Kidney (tissue), 14 donors: ENCODE measurements around the gene TMEM154. TPM values are rescaled to one million over a fixed set of nuclear protein-coding genes. Genes with fewer than 3 reads are reported as not detected.

Experiments
- DNase-seq, 5 donors: peaks; one replicate each; pipeline ENCODE4 v3.0.0-alpha.2; 2013 to 2020
- FAIRE-seq: peaks from 2 replicates; lab custom pipeline; 2012; peaks lifted over from hg19 to GRCh38; lab: Jason Lieb, UNC
- H3K27ac ChIP-seq, 2 donors: one replicate each; pipeline ENCODE4 v1.7.0; 2013; ENCODE audit warnings: low read depth in 2 of 2, low read length in 2 of 2, inconsistent platforms in 1 of 2
- H3K27me3 ChIP-seq: one replicate; pipeline ENCODE4 v1.7.1; 2013; ENCODE audit warnings: low read length, inconsistent platforms; ENCODE audit not compliant: control insufficient read depth, insufficient read depth
- H3K36me3 ChIP-seq, 3 donors: one replicate each; pipeline versions ENCODE4 v1.7.0 to v1.7.1; 2013; ENCODE audit warnings: low read length in 3 of 3, control low read depth in 1 of 3, inconsistent platforms in 1 of 3; ENCODE audit not compliant: insufficient read depth in 3 of 3, control insufficient read depth in 2 of 3
- H3K4me1 ChIP-seq, 3 donors: one replicate each; pipeline versions ENCODE4 v1.7.0 to v1.7.1; 2013; ENCODE audit warnings: low read length in 3 of 3, inconsistent platforms in 1 of 3, low read depth in 1 of 3; ENCODE audit not compliant: control insufficient read depth in 2 of 3, insufficient read depth in 2 of 3
- H3K4me3 ChIP-seq, 3 donors: one replicate each; pipeline versions ENCODE4 v1.7.0 to v1.8.1; 2013; ENCODE audit warnings: low read length in 3 of 3, control low read depth in 1 of 3, inconsistent platforms in 1 of 3
- H3K9ac ChIP-seq, 3 donors: one replicate each; pipeline versions ENCODE4 v1.7.0 to v1.7.1; 2013; ENCODE audit warnings: low read length in 3 of 3, control low read depth in 1 of 3, inconsistent platforms in 1 of 3
- H3K9me3 ChIP-seq, 3 donors: one replicate each; pipeline versions ENCODE4 v1.7.0 to v1.7.1; 2013; ENCODE audit warnings: low read length in 3 of 3, control low read depth in 1 of 3, inconsistent platforms in 1 of 3; ENCODE audit not compliant: control insufficient read depth in 2 of 3, insufficient read depth in 1 of 3
- intact Hi-C: fragments of 100-400 bp; cut with DNase I; formaldehyde crosslinking; loops from one replicate; pipeline ENCODE4 v1.11.1; 2022
- polyA plus RNA-seq: library from polyadenylated mRNA; stranded (reverse); fragments of 350-450 nt; fragmentation: Illumina TruSeq; extraction: RNeasy Lipid Tissue Mini Kit (QIAGEN cat#74804); gene quantifications from one replicate; pipeline ENCODE4 v1.2.3, GENCODE V29; 2014; ENCODE audit warnings: low read depth, low replicate concordance; ENCODE audit not compliant: insufficient read depth
- total RNA-seq: library from RNA; stranded (reverse); fragmentation: NEBNext Ultra II Directional; extraction: Animal tissue kit (Norgen Biotek cat#: 25700); gene quantifications from one replicate; pipeline ENCODE4 v1.2.1, GENCODE V29; 2021
- TF ChIP-seq, protein P1 (sequence below): IDR thresholded peaks from 3 replicates; pipeline ENCODE4 v1.5.1; 2012; ENCODE audit warnings: mild to moderate bottlenecking, moderate library complexity, borderline replicate concordance; ENCODE audit not compliant: insufficient read depth; ENCODE audit errors: extremely low read depth
- donor health status: control.
- donor health status: control.
- donor health status: control.
- donor health status: control.
- donor health status: control.
- donor health status: DM: yes; HTN: yes; CAD: no.
- donor health status: Normal renal cell carcinoma (clear cell type).

The TMEM154 gene
- total and polyA plus RNA-seq, 2 donors from 2014 or later = 0.09 to 11.0 TPM

GRCh38 chr4:152713951-152714705, 34.3 kb upstream of the TMEM154 start:
- H3K27ac ChIP-seq = no peak overlapping the region
- H3K4me1 ChIP-seq = no peaks in the 10 kb centered on the region
- H3K4me3 ChIP-seq = no peak overlapping the region
- no peak for DNase-seq
- H3K27me3 ChIP-seq = no peaks in the 10 kb centered on the region
- TF ChIP-seq, protein P1, sequence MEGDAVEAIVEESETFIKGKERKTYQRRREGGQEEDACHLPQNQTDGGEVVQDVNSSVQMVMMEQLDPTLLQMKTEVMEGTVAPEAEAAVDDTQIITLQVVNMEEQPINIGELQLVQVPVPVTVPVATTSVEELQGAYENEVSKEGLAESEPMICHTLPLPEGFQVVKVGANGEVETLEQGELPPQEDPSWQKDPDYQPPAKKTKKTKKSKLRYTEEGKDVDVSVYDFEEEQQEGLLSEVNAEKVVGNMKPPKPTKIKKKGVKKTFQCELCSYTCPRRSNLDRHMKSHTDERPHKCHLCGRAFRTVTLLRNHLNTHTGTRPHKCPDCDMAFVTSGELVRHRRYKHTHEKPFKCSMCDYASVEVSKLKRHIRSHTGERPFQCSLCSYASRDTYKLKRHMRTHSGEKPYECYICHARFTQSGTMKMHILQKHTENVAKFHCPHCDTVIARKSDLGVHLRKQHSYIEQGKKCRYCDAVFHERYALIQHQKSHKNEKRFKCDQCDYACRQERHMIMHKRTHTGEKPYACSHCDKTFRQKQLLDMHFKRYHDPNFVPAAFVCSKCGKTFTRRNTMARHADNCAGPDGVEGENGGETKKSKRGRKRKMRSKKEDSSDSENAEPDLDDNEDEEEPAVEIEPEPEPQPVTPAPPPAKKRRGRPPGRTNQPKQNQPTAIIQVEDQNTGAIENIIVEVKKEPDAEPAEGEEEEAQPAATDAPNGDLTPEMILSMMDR = no peak
- no peak for FAIRE-seq
- H3K9ac ChIP-seq = no peak overlapping the region
- H3K36me3 ChIP-seq = no peaks in the 10 kb centered on the region
- intact Hi-C loops = no loop called here
- H3K9me3 ChIP-seq = no peaks in the 10 kb centered on the region

GRCh38 chr4:152709675-152710438, 30.1 kb upstream of the TMEM154 start:
- Histone ChIP-seq H3K4me3 (no peak overlapping the region), H3K9me3 (peaks cover 0 to 2% (median 0%) of the 10 kb centered on the region in 3 donors), H3K9ac (no peak overlapping the region), H3K4me1 (no peaks in the 10 kb centered on the region), H3K27me3 (no peaks in the 10 kb centered on the region), H3K27ac (no peak overlapping the region), H3K36me3 (no peaks in the 10 kb centered on the region)
- TF ChIP-seq, protein P1 = no peak
- intact Hi-C loops = no loop called here
- DNase-seq (no peak), FAIRE-seq (no peak)

- Histone ChIP-seq H3K36me3 (no peaks in the 10 kb centered on the region), H3K9me3 (peaks cover 0 to 2% (median 0%) of the 10 kb centered on the region in 3 donors), H3K9ac (no peak overlapping the region), H3K27ac (no peak overlapping the region), H3K4me3 (no peak overlapping the region), H3K4me1 (no peaks in the 10 kb centered on the region), H3K27me3 (no peaks in the 10 kb centered on the region)
- TF ChIP-seq, protein P1 = no peak
- FAIRE-seq (no peak), DNase-seq (no peak)
- intact Hi-C loops = no loop called here
These were observed 29.0 kb upstream of the TMEM154 start for GRCh38 chr4:152708796-152709195.
